ENCODE measurements around the gene SPNS2. TPM values are rescaled to one million over a fixed set of nuclear protein-coding genes. Genes with fewer than 3 reads are reported as not detected.

The SPNS2 gene, protein sequence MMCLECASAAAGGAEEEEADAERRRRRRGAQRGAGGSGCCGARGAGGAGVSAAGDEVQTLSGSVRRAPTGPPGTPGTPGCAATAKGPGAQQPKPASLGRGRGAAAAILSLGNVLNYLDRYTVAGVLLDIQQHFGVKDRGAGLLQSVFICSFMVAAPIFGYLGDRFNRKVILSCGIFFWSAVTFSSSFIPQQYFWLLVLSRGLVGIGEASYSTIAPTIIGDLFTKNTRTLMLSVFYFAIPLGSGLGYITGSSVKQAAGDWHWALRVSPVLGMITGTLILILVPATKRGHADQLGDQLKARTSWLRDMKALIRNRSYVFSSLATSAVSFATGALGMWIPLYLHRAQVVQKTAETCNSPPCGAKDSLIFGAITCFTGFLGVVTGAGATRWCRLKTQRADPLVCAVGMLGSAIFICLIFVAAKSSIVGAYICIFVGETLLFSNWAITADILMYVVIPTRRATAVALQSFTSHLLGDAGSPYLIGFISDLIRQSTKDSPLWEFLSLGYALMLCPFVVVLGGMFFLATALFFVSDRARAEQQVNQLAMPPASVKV
- under 1 TPM; 0.33 to 0.47 (median 0.46) TPM for total RNA-seq

DNA sequence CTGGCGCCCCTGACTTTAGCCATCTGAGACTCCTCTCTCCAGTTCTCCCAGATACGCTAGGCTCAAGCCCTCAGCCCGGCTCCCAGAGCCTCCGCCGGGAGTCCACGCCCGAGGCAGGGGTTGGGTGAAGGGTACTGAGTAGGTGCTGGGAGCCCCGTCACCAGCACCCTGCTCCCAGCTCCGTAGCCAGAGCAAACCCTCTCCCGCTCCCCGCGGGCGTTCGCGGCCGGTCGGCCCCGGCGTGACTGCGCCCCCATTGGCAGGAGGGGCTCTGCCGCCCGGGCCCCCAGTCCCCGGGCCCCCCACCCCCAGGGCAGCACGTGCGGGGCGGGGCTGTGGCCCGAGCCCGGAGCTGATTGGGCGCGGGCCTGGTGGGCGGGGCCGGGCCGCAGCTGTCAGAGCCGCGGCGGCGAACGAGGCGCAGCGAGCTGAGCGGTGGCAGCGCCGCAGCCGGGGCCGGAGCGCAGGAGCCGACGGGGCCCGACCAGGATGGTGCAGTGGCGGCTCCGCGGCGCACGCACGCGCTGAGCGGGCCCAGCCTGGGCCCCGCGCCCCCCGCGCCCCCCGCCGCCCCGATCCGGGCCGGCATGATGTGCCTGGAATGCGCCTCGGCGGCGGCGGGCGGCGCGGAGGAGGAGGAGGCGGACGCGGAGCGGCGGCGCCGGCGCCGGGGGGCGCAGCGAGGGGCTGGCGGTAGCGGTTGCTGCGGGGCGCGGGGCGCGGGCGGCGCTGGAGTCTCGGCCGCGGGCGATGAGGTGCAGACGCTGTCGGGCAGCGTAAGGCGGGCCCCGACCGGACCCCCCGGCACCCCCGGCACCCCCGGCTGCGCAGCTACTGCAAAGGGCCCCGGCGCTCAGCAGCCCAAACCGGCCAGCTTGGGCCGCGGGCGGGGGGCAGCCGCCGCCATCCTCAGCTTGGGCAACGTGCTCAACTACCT is at the start of gene SPNS2:
TSS of gene SPNS2 (plus strand) at position 421 of the 937 bp plus-strand sequence. CDS start at position 588, 167 bp downstream.
- Mint-ChIP-seq H3K36me3 (ENCODE audit: insufficient read depth) (no peaks in the 10 kb centered on the region), H3K9me3 (no peaks in the 10 kb centered on the region), H3K27me3 (ENCODE audit: low read depth) (peaks cover 32% of the 10 kb centered on the region), H3K4me3 (peak within 1 kb of the TSS; percentile 77), H3K4me1 (ENCODE audit: low read depth) (peaks cover 18% of the 10 kb centered on the region)
- ATAC-seq = peak; percentile 92 to 94
- peak; percentile 56 for DNase-seq

DNA sequence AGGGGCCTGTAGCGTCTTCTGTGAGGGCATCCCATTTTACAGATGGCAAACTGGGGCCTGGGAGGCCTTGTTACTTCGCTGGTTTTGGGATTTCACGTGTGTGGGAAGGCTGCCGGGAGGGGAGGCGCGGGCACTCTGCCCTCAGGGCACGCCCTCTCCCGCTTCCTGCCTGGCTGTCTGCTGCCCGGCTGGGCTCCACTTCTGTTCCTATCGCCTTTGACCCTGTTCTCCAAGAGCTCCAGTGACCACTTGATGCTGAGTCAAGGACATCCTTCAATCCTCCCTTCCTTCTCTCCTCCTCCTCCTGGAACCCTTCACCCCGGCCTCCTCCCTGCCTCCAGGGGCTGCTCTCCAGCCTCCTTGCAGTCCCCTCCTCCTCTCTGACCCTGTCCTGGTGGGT is 48.9 kb upstream of the SPNS2 start:
- DNase-seq = no peak
- H3K4me1 Mint-ChIP-seq (ENCODE audit: low read depth) = no peaks in the 10 kb centered on the region
- H3K9me3 Mint-ChIP-seq = no peaks in the 10 kb centered on the region
- H3K4me3 Mint-ChIP-seq = no peak overlapping the region
- ATAC-seq = no peak
- no peaks in the 10 kb centered on the region for H3K27me3 Mint-ChIP-seq (ENCODE audit: low read depth)
- H3K36me3 Mint-ChIP-seq (ENCODE audit: insufficient read depth) = no peaks in the 10 kb centered on the region

DNA sequence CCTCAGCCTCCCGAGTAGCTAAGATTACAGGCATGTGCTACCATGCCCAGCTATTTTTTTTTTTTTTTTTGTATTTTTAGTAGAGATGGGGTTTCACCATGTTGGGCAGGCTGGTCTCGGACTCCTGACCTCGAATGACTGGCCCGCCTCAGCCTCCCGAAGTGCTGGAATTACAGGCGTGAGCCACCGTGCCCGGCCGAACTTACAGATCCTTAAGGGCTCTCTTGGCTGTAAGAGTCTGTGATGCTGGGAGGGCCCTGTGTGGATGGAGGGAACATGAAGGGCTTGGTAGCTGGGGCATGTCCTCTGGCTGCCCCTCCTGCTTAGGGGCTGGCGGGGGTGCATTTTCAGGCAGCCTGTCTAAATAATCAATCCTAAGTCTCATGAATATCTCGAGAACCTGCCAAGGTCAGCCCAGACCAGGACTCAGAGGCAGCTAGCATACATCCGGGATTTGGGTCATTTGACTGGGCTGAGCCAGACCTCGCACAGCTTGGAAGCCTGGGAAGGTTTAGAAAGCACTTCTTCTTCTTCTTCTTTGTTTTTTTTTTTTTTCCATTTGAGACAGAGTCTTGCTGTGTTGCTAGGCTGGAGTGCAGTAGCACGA is 47.9 kb upstream of the SPNS2 start:
- H3K9me3 Mint-ChIP-seq = no peaks in the 10 kb centered on the region
- H3K4me3 Mint-ChIP-seq = no peak overlapping the region
- DNase-seq = no peak
- no peaks in the 10 kb centered on the region for H3K27me3 Mint-ChIP-seq (ENCODE audit: low read depth)
- no peaks in the 10 kb centered on the region for H3K4me1 Mint-ChIP-seq (ENCODE audit: low read depth)
- H3K36me3 Mint-ChIP-seq (ENCODE audit: insufficient read depth) = no peaks in the 10 kb centered on the region
- ATAC-seq = no peak

DNA sequence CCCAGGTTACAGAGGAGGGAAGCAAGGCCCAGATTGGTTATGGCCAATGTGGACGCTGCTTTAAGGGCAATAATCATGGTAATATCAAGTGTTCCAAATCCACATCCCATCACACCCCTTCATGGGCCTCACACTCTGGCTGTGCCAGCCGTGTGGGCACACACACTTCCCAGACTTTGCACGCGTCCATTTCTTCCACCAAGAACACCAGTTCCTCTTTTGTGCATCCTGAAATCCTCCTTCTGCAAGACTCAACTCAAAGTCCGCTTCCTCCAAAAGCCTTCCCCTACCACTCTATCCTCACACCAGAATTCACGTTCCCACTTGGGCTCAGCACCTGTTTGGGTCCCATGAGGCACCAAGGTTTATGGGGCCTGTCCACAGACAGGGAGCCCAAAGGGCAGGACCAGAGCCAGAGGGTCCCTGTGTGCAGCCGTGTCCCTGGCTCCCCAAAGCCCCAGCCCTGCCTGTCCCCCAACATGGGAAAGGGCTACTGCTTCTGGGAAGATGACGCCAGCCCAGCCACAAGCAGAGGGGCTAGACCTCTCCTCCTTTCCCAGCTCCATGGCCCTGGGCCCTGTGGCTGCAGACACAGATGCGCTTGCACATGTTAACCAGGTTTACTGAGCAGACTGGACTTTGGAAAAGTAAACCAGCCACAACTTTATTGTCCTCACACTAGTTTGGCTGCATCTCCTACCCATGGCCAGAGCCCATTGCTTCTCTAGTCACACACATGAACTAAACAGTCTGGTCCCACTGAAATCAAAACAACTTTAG is 44.7 kb upstream of the SPNS2 start:
- ATAC-seq = no peak
- Mint-ChIP-seq H3K36me3 (ENCODE audit: insufficient read depth) (no peaks in the 10 kb centered on the region), H3K4me3 (no peak overlapping the region), H3K9me3 (no peaks in the 10 kb centered on the region), H3K4me1 (ENCODE audit: low read depth) (no peaks in the 10 kb centered on the region), H3K27me3 (ENCODE audit: low read depth) (no peaks in the 10 kb centered on the region)
- no peak for DNase-seq

DNA sequence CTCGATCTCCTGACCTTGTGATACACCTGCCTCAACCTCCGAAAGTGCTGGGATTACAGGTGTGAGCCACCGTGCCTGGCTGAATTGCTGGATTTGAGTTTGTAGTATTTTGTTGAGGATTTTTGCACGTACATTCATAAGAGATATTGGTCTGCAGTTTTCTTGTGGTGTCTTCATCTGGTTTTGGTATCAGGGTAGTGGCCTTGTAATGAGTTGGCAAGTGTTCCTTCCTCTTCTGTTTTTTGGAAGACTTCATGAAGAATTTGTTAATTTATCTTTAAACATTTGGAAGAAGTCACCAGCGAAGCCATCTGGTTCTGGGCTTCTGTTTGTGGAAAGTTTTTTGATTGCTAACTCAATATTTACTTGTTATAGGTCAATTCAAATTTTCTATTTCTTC is 38.0 kb upstream of the SPNS2 start:
- Mint-ChIP-seq H3K27me3 (ENCODE audit: low read depth) (no peaks in the 10 kb centered on the region), H3K4me1 (ENCODE audit: low read depth) (no peaks in the 10 kb centered on the region), H3K36me3 (ENCODE audit: insufficient read depth) (peaks cover 10% of the 10 kb centered on the region), H3K9me3 (peaks cover 15% of the 10 kb centered on the region), H3K4me3 (no peak overlapping the region)
- no peak for ATAC-seq
- no peak for DNase-seq

DNA sequence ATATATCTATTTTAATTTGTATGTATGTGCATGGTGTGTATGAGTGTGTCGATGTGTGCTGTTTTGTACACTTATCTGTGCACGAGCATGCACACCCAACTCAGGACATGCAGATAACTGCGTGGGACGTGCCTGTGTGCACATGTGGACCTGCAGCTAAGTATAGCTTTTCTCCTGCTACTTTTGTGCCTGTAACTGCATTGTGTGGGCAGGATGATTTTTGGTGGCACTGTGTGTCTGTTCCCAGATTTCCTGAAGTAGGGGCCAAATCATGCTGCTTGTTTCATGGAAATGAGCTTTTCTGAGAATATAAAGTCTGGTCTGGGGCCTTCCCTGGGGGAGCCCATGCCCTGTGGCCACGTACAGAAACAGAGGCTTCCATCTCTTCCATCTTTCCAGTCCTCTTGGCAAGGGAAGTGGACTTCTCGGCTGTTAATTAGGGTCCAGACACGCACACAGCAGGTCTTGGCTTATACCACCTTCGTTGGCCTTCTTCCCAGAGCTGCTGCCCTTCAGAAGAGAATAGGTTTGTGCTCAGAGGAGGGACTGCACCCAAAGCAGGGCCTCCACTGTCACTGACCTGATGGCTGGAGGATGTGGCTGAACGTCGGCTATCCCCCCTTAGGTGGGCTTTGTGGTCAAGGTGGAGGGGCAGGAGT is 34.7 kb upstream of the SPNS2 start:
- Mint-ChIP-seq H3K4me3 (no peak overlapping the region), H3K9me3 (peaks cover 15% of the 10 kb centered on the region), H3K27me3 (ENCODE audit: low read depth) (no peaks in the 10 kb centered on the region), H3K4me1 (ENCODE audit: low read depth) (no peaks in the 10 kb centered on the region), H3K36me3 (ENCODE audit: insufficient read depth) (peaks cover 10% of the 10 kb centered on the region)
- no peak for DNase-seq
- ATAC-seq = no peak

DNA sequence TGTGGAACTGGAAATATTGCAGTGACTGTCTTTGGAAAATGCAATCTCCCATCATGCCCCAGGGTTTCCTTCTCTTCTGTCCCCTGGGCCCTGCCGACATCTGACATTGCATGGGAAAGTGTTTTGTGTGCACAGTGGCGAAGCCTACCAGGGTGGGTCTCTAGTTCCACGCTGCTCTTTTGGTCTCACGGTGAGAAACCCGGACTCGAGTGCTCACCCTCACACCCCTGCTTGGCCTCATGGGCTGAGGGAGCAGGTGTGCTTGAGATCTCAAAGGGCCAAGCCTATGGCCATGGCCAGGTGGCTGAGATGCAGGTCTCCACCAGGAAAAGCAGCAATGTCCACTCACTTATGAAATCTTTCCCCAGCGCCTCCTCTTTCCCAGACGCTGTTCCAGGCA is 32.9 kb upstream of the SPNS2 start:
- no peak for DNase-seq
- ATAC-seq = no peak
- no peaks in the 10 kb centered on the region for H3K27me3 Mint-ChIP-seq (ENCODE audit: low read depth)
- H3K9me3 Mint-ChIP-seq = peaks cover 5% of the 10 kb centered on the region
- H3K4me3 Mint-ChIP-seq = no peak overlapping the region
- no peaks in the 10 kb centered on the region for H3K4me1 Mint-ChIP-seq (ENCODE audit: low read depth)
- peaks cover 3% of the 10 kb centered on the region for H3K36me3 Mint-ChIP-seq (ENCODE audit: insufficient read depth)

DNA sequence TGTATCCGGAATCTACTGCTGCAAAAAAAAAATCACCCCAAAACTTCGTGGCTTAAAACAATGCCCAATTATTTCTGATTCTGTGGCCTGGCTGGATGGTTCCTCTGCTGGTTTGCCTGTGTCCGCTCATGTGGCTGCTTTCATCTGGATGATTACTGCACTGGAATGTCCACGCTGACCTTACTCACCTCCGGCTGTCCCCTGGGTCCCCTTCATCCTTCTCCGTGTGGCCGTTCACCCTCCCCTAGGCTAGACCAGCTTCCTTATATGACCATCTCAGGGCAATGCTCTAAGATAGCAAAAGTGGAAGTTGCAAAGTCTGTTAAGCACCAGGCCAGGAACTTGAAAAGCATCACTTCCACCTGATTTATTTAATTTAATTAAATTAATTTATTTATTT is 31.4 kb upstream of the SPNS2 start:
- Mint-ChIP-seq H3K4me3 (no peak overlapping the region), H3K36me3 (ENCODE audit: insufficient read depth) (no peaks in the 10 kb centered on the region), H3K9me3 (no peaks in the 10 kb centered on the region), H3K27me3 (ENCODE audit: low read depth) (no peaks in the 10 kb centered on the region), H3K4me1 (ENCODE audit: low read depth) (no peaks in the 10 kb centered on the region)
- DNase-seq (no peak), ATAC-seq (no peak)

DNA sequence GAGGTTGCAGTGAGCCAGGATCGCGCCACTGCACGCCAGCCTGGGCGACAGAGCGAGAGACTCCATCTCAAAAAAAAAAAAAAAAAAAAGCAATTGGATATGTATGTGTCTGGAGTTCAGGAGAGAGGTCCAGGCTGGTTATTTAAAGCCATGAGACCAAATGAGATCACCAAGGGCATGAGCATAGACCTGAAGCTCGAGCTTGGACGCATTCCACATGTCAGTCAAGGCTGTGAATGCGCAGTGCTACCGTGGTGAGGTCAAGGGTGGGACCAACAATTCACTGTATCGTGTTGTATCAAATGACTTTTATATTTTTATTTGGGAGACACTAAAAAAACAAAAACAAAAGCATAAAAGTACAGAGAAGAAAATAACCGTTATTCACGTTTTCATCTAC is 29.1 kb upstream of the SPNS2 start:
- ATAC-seq = no peak
- Mint-ChIP-seq H3K27me3 (ENCODE audit: low read depth) (no peaks in the 10 kb centered on the region), H3K36me3 (ENCODE audit: insufficient read depth) (no peaks in the 10 kb centered on the region), H3K4me3 (no peak overlapping the region), H3K4me1 (ENCODE audit: low read depth) (no peaks in the 10 kb centered on the region), H3K9me3 (no peaks in the 10 kb centered on the region)
- no peak for DNase-seq

DNA sequence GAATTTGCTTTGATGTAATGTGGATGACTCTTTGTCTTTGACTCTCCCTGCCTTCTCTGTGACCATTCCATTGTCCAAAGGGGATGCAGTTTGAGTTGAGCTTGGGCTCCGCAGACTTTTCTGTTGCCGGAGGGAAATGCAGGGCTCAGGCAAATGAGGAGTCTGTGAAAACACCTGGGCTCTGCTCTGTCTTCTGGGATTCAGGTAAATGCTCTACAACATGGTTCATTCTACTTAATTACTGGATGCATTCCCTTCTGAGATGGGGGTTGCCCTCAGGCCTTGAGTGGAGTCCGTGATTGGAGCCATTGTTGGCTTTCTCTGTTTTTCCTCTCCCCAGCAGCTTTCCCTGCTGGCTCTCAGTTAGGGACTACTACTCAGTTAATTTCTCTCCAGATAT is 26.4 kb upstream of the SPNS2 start:
- no peak for ATAC-seq
- Mint-ChIP-seq H3K27me3 (ENCODE audit: low read depth) (no peaks in the 10 kb centered on the region), H3K4me3 (no peak overlapping the region), H3K36me3 (ENCODE audit: insufficient read depth) (no peaks in the 10 kb centered on the region), H3K9me3 (no peaks in the 10 kb centered on the region), H3K4me1 (ENCODE audit: low read depth) (no peaks in the 10 kb centered on the region)
- DNase-seq = no peak

DNA sequence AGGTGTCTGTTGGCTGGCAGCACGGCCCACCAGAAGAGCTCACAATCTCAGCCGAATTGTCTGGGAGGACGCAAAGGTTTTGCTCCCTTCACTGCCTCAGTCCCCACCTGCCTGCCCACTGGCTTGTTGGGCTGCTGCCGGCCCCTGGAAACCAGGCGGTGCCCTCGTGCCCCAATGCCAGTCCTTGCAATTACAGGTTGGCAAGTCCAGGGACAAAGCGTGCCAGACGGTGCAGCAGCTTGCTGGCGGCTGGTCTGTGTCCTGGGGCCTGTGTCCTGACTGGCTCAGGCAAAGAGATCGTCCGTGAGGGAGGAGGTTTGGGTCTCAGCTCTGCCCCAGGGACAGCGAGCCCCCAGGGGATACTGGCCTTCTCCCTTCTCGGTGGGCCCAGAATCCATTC is 24.6 kb upstream of the SPNS2 start:
- DNase-seq = no peak
- Mint-ChIP-seq H3K27me3 (ENCODE audit: low read depth) (no peaks in the 10 kb centered on the region), H3K9me3 (no peaks in the 10 kb centered on the region), H3K4me3 (no peak overlapping the region), H3K36me3 (ENCODE audit: insufficient read depth) (no peaks in the 10 kb centered on the region), H3K4me1 (ENCODE audit: low read depth) (peaks cover 2% of the 10 kb centered on the region)
- ATAC-seq = no peak

DNA sequence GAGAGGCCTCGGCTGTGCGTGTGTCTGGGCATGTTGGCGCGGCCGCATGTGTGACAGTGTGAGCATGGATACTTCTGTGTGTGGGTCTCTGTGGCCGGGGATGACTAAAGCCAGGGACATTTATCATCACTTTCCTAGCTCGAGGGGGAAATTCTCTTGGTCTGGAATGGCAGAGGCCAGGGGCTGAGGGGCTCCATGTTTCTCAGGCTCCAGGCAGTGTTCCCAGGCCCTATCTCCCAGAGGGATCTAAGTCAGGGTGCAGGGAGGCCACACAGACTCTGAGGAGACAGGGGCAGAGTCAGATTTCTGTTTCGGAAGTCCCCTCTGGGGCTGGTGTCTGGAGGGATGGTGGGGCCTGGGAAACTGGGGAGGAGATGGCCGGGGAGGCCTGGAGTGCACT is 23.7 kb upstream of the SPNS2 start:
- DNase-seq = no peak
- H3K4me1 Mint-ChIP-seq (ENCODE audit: low read depth) = peaks cover 2% of the 10 kb centered on the region
- no peaks in the 10 kb centered on the region for H3K36me3 Mint-ChIP-seq (ENCODE audit: insufficient read depth)
- ATAC-seq = no peak
- H3K9me3 Mint-ChIP-seq = no peaks in the 10 kb centered on the region
- H3K27me3 Mint-ChIP-seq (ENCODE audit: low read depth) = no peaks in the 10 kb centered on the region
- H3K4me3 Mint-ChIP-seq = no peak overlapping the region

DNA sequence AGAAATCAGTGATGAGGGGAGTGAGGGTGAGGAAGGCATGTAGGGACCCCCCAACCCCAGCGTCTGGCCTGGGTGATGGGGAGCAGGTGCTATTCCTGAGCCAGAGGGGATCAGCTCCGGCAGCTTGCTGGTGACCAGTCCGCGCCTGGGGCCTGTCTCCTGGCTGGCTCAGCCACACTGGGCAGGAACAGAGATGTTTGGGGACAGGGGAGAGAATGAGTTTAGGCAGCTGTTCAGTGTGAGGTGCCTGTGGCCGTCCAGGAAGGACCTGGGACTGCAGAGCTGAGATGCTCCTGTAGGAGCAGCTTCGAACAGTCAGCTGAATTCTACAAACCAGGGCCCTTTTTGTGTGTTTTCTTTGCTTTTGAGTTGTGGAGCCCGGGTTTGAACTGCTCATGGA is 23.2 kb upstream of the SPNS2 start:
- H3K36me3 Mint-ChIP-seq (ENCODE audit: insufficient read depth) = no peaks in the 10 kb centered on the region
- H3K4me3 Mint-ChIP-seq = no peak overlapping the region
- no peak for ATAC-seq
- DNase-seq = no peak
- no peaks in the 10 kb centered on the region for H3K9me3 Mint-ChIP-seq
- no peaks in the 10 kb centered on the region for H3K27me3 Mint-ChIP-seq (ENCODE audit: low read depth)
- peaks cover 5% of the 10 kb centered on the region for H3K4me1 Mint-ChIP-seq (ENCODE audit: low read depth)
